ENCODE data around the gene SEC61A2. TPM values are rescaled to one million over a fixed set of nuclear protein-coding genes. Genes with fewer than 3 reads are reported as not detected.

SEC61A2 gene
- total and polyA plus RNA-seq, 2 of the 8 experiments (the other 6 are each of a cell fraction or from before 2014, with no cell fraction given) = 18.2 to 19.2 TPM

GRCh38 chr10:12129222-12130111, at the start of gene SEC61A2 (continued):
- TF ChIP-seq ATF2 (IDR thresholded peaks at IDR 0.05; ENCODE audit: low read length) (no peak), KDM1A (IDR thresholded peaks at IDR 0.05; ENCODE audit: borderline replicate concordance, low read length) (no peak), PHF8 (conservative IDR thresholded peaks at IDR 0.05; ENCODE audit: low read depth, low read length) (peak; percentile 80), TAF7 (optimal IDR thresholded peaks at IDR 0.05; ENCODE audit: borderline replicate concordance, low read depth, low read length) (peak; percentile 42), CBX8 (IDR thresholded peaks at IDR 0.05; ENCODE audit: borderline replicate concordance, low read depth, low read length) (no peak), HDAC6 (IDR thresholded peaks at IDR 0.05; ENCODE audit: low read depth, low read length) (no peak)

All from H1 (cell line).